Osteoblast (primary cell): Measurements from ENCODE around the gene CDCA5. TPM values are rescaled to one million over a fixed set of nuclear protein-coding genes. Genes with fewer than 3 reads are reported as not detected.

Source experiments
- DNase-seq: peaks from one replicate; pipeline ENCODE4 v3.0.0; 2011; ENCODE audit warnings: low spot score, mixed read lengths; ENCODE audit not compliant: insufficient read length; ENCODE audit errors: missing footprints
- H2AFZ ChIP-seq: 2 replicates; pipeline ENCODE4 v1.6.0; 2011; ENCODE audit warnings: mild to moderate bottlenecking, low read length
- H3K27ac ChIP-seq: 2 replicates; pipeline ENCODE4 v1.5.1; 2011; ENCODE audit warnings: mild to moderate bottlenecking, low read depth, low read length, moderate library complexity
- H3K27me3 ChIP-seq: 2 replicates; pipeline ENCODE4 v1.6.0; 2012; ENCODE audit warnings: mild to moderate bottlenecking, control low read depth, inconsistent platforms, low read length, moderate library complexity; ENCODE audit not compliant: insufficient read depth
- H3K36me3 ChIP-seq: 2 replicates; pipeline ENCODE4 v1.5.1; 2011; ENCODE audit warnings: mild to moderate bottlenecking, low read length, control low read depth, moderate library complexity; ENCODE audit not compliant: insufficient read depth
- H3K4me1 ChIP-seq: 2 replicates; pipeline ENCODE4 v1.5.1; 2011; ENCODE audit warnings: mild to moderate bottlenecking, low read length, control low read depth, moderate library complexity; ENCODE audit not compliant: insufficient read depth
- H3K4me2 ChIP-seq: 2 replicates; pipeline ENCODE4 v1.6.0; 2011; ENCODE audit warnings: mild to moderate bottlenecking, low read length; ENCODE audit not compliant: insufficient read depth
- H3K4me3 ChIP-seq: fragments of 200-600 bp; sonication (generic); 3 replicates; pipeline ENCODE4 v1.5.1; 2012; ENCODE audit warnings: mild to moderate bottlenecking, low read length, inconsistent platforms; ENCODE audit not compliant: insufficient read depth
- H3K79me2 ChIP-seq: 2 replicates; pipeline ENCODE4 v1.6.0; 2012; ENCODE audit warnings: mild to moderate bottlenecking, low read length, control low read depth, inconsistent platforms; ENCODE audit not compliant: insufficient read depth
- H3K9me3 ChIP-seq: 2 replicates; pipeline ENCODE4 v1.5.1; 2011; ENCODE audit warnings: low read depth, low read length, control low read depth
- H4K20me1 ChIP-seq: 2 replicates; pipeline ENCODE4 v1.6.0; 2012; ENCODE audit warnings: mild to moderate bottlenecking, low read length, control low read depth; ENCODE audit not compliant: insufficient read depth
- total RNA-seq: library from RNA; depleted of rRNA; stranded (reverse); fragments of >200 nt; gene quantifications from 2 replicates; pipeline ENCODE4 v1.2.3, GENCODE V29; 2012
- TF ChIP-seq, protein P1 (sequence below): IDR thresholded peaks from 2 replicates; pipeline ENCODE4 v1.5.1; 2011; ENCODE audit warnings: mild to moderate bottlenecking, low read depth, low read length, moderate library complexity; ENCODE audit errors: extremely low read depth

CDCA5 gene
- total RNA-seq, 1 donor = 3.3 TPM

DNA sequence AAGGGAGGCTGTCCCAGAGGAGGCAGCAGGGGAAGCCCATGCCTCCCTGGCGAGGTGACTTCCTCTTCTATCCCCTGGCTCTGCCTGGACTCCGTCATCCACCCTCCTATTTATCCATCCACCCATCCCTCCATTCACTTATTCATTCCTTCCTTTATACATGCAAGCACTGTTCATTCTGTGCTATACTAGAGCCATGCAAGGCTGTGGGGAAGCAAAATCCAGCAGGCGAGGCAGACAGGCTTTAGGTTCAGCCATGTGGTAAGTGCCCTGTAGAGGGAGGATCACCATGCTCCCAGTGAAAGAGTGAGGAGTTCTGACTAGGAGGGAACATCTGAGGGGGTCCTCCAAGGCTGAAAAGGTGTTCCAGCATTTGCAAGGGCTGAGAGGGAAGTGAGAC is 24.3 kb downstream of the CDCA5 start:
- Histone ChIP-seq H3K9me3 (no peaks in the 10 kb centered on the region), H3K4me3 (no peak overlapping the region), H4K20me1 (no peaks in the 10 kb centered on the region), H3K4me1 (no peaks in the 10 kb centered on the region), H3K27me3 (peaks cover 5% of the 10 kb centered on the region), H3K27ac (no peak overlapping the region), H3K79me2 (no peaks in the 10 kb centered on the region), H3K36me3 (no peaks in the 10 kb centered on the region), H2AFZ (no peak overlapping the region), H3K4me2 (no peak overlapping the region)
- TF ChIP-seq, protein P1, sequence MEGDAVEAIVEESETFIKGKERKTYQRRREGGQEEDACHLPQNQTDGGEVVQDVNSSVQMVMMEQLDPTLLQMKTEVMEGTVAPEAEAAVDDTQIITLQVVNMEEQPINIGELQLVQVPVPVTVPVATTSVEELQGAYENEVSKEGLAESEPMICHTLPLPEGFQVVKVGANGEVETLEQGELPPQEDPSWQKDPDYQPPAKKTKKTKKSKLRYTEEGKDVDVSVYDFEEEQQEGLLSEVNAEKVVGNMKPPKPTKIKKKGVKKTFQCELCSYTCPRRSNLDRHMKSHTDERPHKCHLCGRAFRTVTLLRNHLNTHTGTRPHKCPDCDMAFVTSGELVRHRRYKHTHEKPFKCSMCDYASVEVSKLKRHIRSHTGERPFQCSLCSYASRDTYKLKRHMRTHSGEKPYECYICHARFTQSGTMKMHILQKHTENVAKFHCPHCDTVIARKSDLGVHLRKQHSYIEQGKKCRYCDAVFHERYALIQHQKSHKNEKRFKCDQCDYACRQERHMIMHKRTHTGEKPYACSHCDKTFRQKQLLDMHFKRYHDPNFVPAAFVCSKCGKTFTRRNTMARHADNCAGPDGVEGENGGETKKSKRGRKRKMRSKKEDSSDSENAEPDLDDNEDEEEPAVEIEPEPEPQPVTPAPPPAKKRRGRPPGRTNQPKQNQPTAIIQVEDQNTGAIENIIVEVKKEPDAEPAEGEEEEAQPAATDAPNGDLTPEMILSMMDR = no peak
- DNase-seq = peak; percentile 42

GRCh38 chr11:65058419-65059054 is 25.3 kb downstream of the CDCA5 start, which contains the start of gene NAALADL1:
TSS of gene NAALADL1 (minus strand) at chr11:65058553. CDS start at chr11:65058521, 32 bp downstream.
- Histone ChIP-seq H3K9me3 (no peaks in the 10 kb centered on the region), H2AFZ (no peak within 1 kb of the TSS), H4K20me1 (no peaks in the 10 kb centered on the region), H3K27me3 (peaks cover 9% of the 10 kb centered on the region), H3K79me2 (no peaks in the 10 kb centered on the region), H3K4me1 (no peaks in the 10 kb centered on the region), H3K4me3 (no peak within 1 kb of the TSS), H3K36me3 (no peaks in the 10 kb centered on the region), H3K4me2 (no peak within 1 kb of the TSS), H3K27ac (no peak within 1 kb of the TSS)
- DNase-seq = peak; percentile 62
- TF ChIP-seq, protein P1 = no peak

GRCh38 chr11:65058012-65058411 is 25.8 kb downstream of the CDCA5 start:
- Histone ChIP-seq H3K4me1 (no peaks in the 10 kb centered on the region), H2AFZ (no peak overlapping the region), H3K79me2 (no peaks in the 10 kb centered on the region), H3K9me3 (no peaks in the 10 kb centered on the region), H3K27me3 (peaks cover 9% of the 10 kb centered on the region), H3K36me3 (no peaks in the 10 kb centered on the region), H3K4me2 (no peak overlapping the region), H4K20me1 (no peaks in the 10 kb centered on the region), H3K4me3 (no peak overlapping the region), H3K27ac (no peak overlapping the region)
- DNase-seq = peak; percentile 23
- TF ChIP-seq, protein P1 = no peak

DNA sequence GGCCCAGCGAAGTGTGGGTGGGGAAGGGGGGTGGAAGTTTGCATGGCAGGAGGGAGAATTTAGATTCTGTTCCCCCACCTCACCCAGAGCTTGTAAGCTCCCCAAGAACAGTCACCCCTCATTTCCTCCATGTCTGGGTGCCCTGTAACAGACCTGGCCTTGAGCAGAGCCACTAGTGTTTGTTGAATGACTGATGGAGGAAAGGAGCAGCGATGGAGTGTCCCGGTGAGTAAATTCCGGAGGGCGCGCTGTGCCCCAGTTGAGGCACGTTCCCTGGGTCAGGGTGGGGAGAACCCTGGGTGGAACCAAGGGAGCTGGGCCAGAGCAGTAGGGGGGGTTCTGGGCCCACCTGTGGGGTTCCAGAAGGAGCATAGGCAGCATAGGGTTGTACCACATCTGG is 26.3 kb downstream of the CDCA5 start:
- Histone ChIP-seq H3K27me3 (peaks cover 9% of the 10 kb centered on the region), H3K79me2 (no peaks in the 10 kb centered on the region), H2AFZ (no peak overlapping the region), H3K9me3 (no peaks in the 10 kb centered on the region), H4K20me1 (no peaks in the 10 kb centered on the region), H3K4me3 (no peak overlapping the region), H3K4me1 (no peaks in the 10 kb centered on the region), H3K27ac (no peak overlapping the region), H3K36me3 (no peaks in the 10 kb centered on the region), H3K4me2 (no peak overlapping the region)
- DNase-seq = peak; percentile 17
- TF ChIP-seq, protein P1 = no peak
